Smooth muscle cell (in vitro differentiated cells): ENCODE results near the gene SLC29A3. TPM values are rescaled to one million over a fixed set of nuclear protein-coding genes. Genes with fewer than 3 reads are reported as not detected.

Experiments used
- DNase-seq: peaks from one replicate; lab custom pipeline; 2025; ENCODE audit not compliant: unreplicated experiment; lab: John Stamatoyannopoulos, UW
- H2AFZ ChIP-seq: fragments of 200-600 bp; sonication (generic); 2 replicates; pipeline ENCODE4 v1.6.0; 2016; ENCODE audit warnings: antibody characterized with exemption, low read depth, mild to moderate bottlenecking
- H3F3A ChIP-seq: fragments of 200-600 bp; sonication (generic); 2 replicates; pipeline ENCODE4 v1.6.0; 2017; ENCODE audit warnings: antibody characterized with exemption, low read depth
- H3K27ac ChIP-seq: fragments of 200-600 bp; sonication (generic); 2 replicates; pipeline ENCODE4 v1.5.1; 2016; ENCODE audit warnings: low read depth, mild to moderate bottlenecking
- H3K27me3 ChIP-seq: fragments of 200-600 bp; sonication (generic); 2 replicates; pipeline ENCODE4 v1.6.1; 2016; ENCODE audit warnings: low read depth, mild to moderate bottlenecking
- H3K36me3 ChIP-seq: fragments of 200-600 bp; sonication (generic); 2 replicates; pipeline ENCODE4 v1.5.1; 2016; ENCODE audit warnings: low read depth
- H3K4me1 ChIP-seq: fragments of 200-600 bp; sonication (generic); 2 replicates; pipeline ENCODE4 v1.5.1; 2016; ENCODE audit warnings: low read depth
- H3K4me2 ChIP-seq: fragments of 200-600 bp; sonication (generic); 2 replicates; pipeline ENCODE4 v1.6.0; 2016; ENCODE audit warnings: mild to moderate bottlenecking
- H3K4me3 ChIP-seq: fragments of 200-600 bp; sonication (generic); 2 replicates; pipeline ENCODE4 v1.5.1; 2016; ENCODE audit warnings: mild to moderate bottlenecking
- H3K79me2 ChIP-seq: fragments of 200-600 bp; sonication (generic); 2 replicates; pipeline ENCODE4 v1.6.0; 2016; ENCODE audit warnings: low read depth, mild to moderate bottlenecking
- H3K9ac ChIP-seq: fragments of 200-600 bp; sonication (generic); 2 replicates; pipeline ENCODE4 v1.6.0; 2016; ENCODE audit warnings: low read depth
- H3K9me3 ChIP-seq: fragments of 200-600 bp; sonication (generic); replicated peaks from 2 replicates; pipeline ENCODE4 v1.5.1; 2016; ENCODE audit warnings: low read depth
- H4K20me1 ChIP-seq: fragments of 200-600 bp; sonication (generic); 2 replicates; pipeline ENCODE4 v1.6.0; 2016; ENCODE audit warnings: low read depth
- CTCF ChIP-seq: fragments of 200-600 bp; sonication (generic); IDR thresholded peaks from 2 replicates; pipeline ENCODE4 v1.5.1; 2017; ENCODE audit warnings: borderline replicate concordance, mild to moderate bottlenecking, antibody characterized with exemption; ENCODE audit not compliant: insufficient read depth, poor library complexity, severe bottlenecking
- WGBS: methylation state at CpG from one replicate; pipeline ENCODE4 v1.1.7; 2016; ENCODE audit warnings: low lambda C conversion rate; 5-methylcytosine and 5-hydroxymethylcytosine counted together
- polyA plus RNA-seq: library from polyadenylated mRNA; unstranded; fragments of >200 nt; fragmentation: Nextera tagmentation; extraction: Ambion mirVana; gene quantifications from 2 replicates; pipeline ENCODE4 v1.2.1, GENCODE V29; 2016
- total RNA-seq: library from RNA; depleted of rRNA; stranded (reverse); fragments of >200 nt; gene quantifications from 2 replicates; pipeline ENCODE4 v1.2.3, GENCODE V29; 2014

SLC29A3 gene
- total and polyA plus RNA-seq, 2 experiments from 2014 or later = 2.9 to 4.8 TPM

DNA sequence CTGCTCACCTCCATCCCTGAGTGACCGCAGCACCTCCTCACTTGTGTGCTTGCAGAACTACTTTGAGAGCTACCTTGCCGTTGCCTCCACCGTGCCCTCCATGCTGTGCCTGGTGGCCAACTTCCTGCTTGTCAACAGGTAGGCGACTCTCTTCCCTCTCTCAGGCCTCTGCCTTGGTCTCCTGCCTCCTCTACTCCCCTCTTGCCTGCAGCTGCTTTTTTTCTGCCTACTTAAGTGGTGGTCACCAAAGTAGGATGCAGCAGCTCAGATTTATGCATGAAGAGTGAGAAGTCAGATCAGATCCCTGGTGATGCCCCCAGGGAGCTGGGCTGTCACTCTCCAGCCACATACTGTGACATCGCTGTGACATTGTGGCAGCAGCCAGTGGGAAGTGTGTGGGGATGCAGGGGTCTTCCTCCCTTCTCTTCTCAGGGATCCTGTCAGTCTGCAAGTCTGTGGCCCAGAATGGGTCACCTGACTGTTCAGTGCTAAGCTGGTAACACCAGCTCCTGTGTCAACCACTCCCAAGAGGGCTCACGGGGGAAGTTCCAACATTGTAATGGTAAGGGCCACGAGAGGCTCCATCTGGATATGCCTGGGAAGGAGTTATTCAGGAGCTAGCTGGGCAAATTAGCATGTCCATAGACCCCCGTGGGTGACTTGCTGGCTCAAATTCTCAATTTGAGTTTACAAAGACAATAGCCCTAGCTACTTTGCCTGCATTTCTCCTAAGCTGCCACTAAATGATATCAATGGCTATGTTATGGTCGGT is 25.3 kb downstream of the SLC29A3 start:
- H3K9ac ChIP-seq = no peak overlapping the region
- H3K9me3 ChIP-seq = no peaks in the 10 kb centered on the region
- no peak overlapping the region for H3K4me2 ChIP-seq
- H3K27ac ChIP-seq = no peak overlapping the region
- H2AFZ ChIP-seq = no peak overlapping the region
- no peaks in the 10 kb centered on the region for H3K36me3 ChIP-seq
- no peak for DNase-seq
- no peak for TF ChIP-seq CTCF
- no peaks in the 10 kb centered on the region for H3K79me2 ChIP-seq
- WGBS = 79% methylated on average over 9 of the region's 9 CpGs
- no peaks in the 10 kb centered on the region for H3K27me3 ChIP-seq
- H3K4me1 ChIP-seq = no peaks in the 10 kb centered on the region
- H3F3A ChIP-seq = no peaks in the 10 kb centered on the region
- no peak overlapping the region for H3K4me3 ChIP-seq
- no peaks in the 10 kb centered on the region for H4K20me1 ChIP-seq

DNA sequence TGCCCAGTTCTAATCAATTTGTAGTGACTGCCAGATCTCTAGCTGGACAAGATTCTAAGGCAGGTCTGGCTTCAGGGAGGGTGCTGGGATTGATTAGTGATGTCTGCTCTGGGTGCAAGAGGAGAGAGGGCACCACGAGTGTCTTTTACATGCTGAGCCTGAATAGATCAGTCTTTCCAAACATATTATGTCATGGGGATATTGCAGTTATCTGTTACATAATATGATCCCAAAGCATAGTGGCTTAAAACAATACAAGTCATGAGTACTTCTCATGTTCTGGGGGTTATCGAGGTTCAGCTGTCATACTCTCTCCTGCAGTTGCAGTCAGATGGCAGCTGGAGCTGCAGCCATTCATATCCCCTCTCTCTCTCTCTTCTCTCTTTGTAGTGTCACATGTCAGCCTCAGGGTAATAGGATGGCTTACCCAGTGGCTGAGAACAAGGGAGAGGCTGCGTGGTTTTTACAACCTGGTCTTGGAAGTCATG is 26.0 kb downstream of the SLC29A3 start:
- H3K9ac ChIP-seq = no peak overlapping the region
- H3F3A ChIP-seq = no peaks in the 10 kb centered on the region
- H3K9me3 ChIP-seq = no peaks in the 10 kb centered on the region
- no peak for DNase-seq
- no peak overlapping the region for H3K27ac ChIP-seq
- no peaks in the 10 kb centered on the region for H3K4me1 ChIP-seq
- TF ChIP-seq CTCF = no peak
- no peaks in the 10 kb centered on the region for H3K79me2 ChIP-seq
- no peak overlapping the region for H2AFZ ChIP-seq
- WGBS = 69% methylated on average over 3 of the region's 3 CpGs
- H4K20me1 ChIP-seq = no peaks in the 10 kb centered on the region
- no peaks in the 10 kb centered on the region for H3K36me3 ChIP-seq
- H3K27me3 ChIP-seq = no peaks in the 10 kb centered on the region
- no peak overlapping the region for H3K4me3 ChIP-seq
- H3K4me2 ChIP-seq = no peak overlapping the region

- no peak overlapping the region for H2AFZ ChIP-seq
- H3K4me3 ChIP-seq = no peak overlapping the region
- no peak overlapping the region for H3K4me2 ChIP-seq
- no peaks in the 10 kb centered on the region for H3K27me3 ChIP-seq
- no peak overlapping the region for H3K27ac ChIP-seq
- TF ChIP-seq CTCF = no peak
- H3K79me2 ChIP-seq = no peaks in the 10 kb centered on the region
- H4K20me1 ChIP-seq = no peaks in the 10 kb centered on the region
- WGBS = 88% methylated on average over 10 of the region's 10 CpGs
- no peaks in the 10 kb centered on the region for H3K9me3 ChIP-seq
- DNase-seq = no peak
- H3K9ac ChIP-seq = no peak overlapping the region
- H3F3A ChIP-seq = no peaks in the 10 kb centered on the region
- no peaks in the 10 kb centered on the region for H3K36me3 ChIP-seq
- no peaks in the 10 kb centered on the region for H3K4me1 ChIP-seq
Observed at GRCh38 chr10:71345694-71346093, 26.6 kb downstream of the SLC29A3 start.

GRCh38 chr10:71346731-71347130 is 27.7 kb downstream of the SLC29A3 start:
- no peaks in the 10 kb centered on the region for H3K4me1 ChIP-seq

More at GRCh38 chr10:71346731-71347130, 27.7 kb downstream of the SLC29A3 start:
- no peak overlapping the region for H3K9ac ChIP-seq
- no peak overlapping the region for H2AFZ ChIP-seq
- no peaks in the 10 kb centered on the region for H3K36me3 ChIP-seq
- H3K4me3 ChIP-seq = no peak overlapping the region
- 76% methylated on average over 3 of the region's 3 CpGs for WGBS
- no peaks in the 10 kb centered on the region for H3F3A ChIP-seq
- no peaks in the 10 kb centered on the region for H3K9me3 ChIP-seq
- no peaks in the 10 kb centered on the region for H4K20me1 ChIP-seq
- no peak overlapping the region for H3K27ac ChIP-seq
- H3K4me2 ChIP-seq = no peak overlapping the region
- no peak for TF ChIP-seq CTCF
- DNase-seq = no peak
- no peaks in the 10 kb centered on the region for H3K27me3 ChIP-seq
- H3K79me2 ChIP-seq = no peaks in the 10 kb centered on the region
